Stimulated activated naive CD8-positive, alpha-beta T cell treated with anti-CD3 and anti-CD28 coated beads, Interleukin-15, amount 100 ng/mL, for 72 hours (primary cell): Measurements from ENCODE around the gene NEUROD4.
"Not testable (repeated sequence)": the region's sequence is repeated elsewhere in the genome, so short reads cannot be mapped to it uniquely, and the experiment has no call there.

Experiments used
- ATAC-seq: fragments of 150-1000 bp; cut with Tn5 transposase; 2 replicates; pipeline ENCODE4 v1.10.0; 2021; ENCODE audit warnings: mild to moderate bottlenecking, moderate library complexity
- DNase-seq, 2 donors: peaks; one replicate each; pipeline ENCODE4 v3.0.0; 2021 to 2022
- H3K27ac Mint-ChIP-seq, 2 donors: one replicate each; pipeline ENCODE4 v1.8.0; 2022; ENCODE audit warnings: mild to moderate bottlenecking in 2 of 2, mixed read lengths in 2 of 2, moderate library complexity in 2 of 2
- H3K27me3 Mint-ChIP-seq: one replicate; pipeline ENCODE4 v1.8.0; 2022; ENCODE audit warnings: mixed read lengths
- H3K4me1 Mint-ChIP-seq: one replicate; pipeline ENCODE4 v1.8.0; 2022; ENCODE audit warnings: mild to moderate bottlenecking, mixed read lengths
- H3K4me3 Mint-ChIP-seq, 2 donors: one replicate each; pipeline ENCODE4 v1.8.0; 2022; ENCODE audit warnings: mild to moderate bottlenecking in 2 of 2, mixed read lengths in 2 of 2, moderate library complexity in 1 of 2
- H3K9me3 Mint-ChIP-seq, 2 donors: one replicate each; pipeline ENCODE4 v1.8.0; 2022; ENCODE audit warnings: mixed read lengths in 2 of 2

NEUROD4 gene, protein sequence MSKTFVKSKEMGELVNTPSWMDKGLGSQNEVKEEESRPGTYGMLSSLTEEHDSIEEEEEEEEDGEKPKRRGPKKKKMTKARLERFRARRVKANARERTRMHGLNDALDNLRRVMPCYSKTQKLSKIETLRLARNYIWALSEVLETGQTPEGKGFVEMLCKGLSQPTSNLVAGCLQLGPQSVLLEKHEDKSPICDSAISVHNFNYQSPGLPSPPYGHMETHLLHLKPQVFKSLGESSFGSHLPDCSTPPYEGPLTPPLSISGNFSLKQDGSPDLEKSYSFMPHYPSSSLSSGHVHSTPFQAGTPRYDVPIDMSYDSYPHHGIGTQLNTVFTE

DNA sequence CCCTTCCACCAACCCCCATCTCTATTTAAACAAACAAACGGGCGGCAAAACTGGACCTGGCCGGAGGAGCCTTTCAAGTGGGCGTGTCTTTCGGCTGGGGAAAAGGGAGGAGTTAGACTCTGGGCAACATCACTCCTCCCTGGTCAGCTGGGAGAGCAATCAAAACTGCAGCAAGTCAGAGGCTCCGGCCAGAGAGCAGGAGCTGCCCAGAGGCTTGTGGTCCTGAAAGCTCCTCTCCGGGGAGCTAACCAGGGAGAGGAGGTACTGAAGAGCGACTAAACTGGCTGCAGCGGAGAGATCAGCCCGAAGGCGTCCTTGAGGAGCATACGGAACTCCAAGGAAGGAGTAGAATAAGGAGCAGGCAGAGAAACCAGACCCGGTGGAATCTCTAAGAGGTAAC is at the start of gene NEUROD4:
Gene NEUROD4 (plus strand): TSS at position 191 of the 400 bp plus-strand sequence. CDS start 6,466 bp downstream, outside the sequence.
- DNase-seq = peak; percentile 7 to 13
- Mint-ChIP-seq H3K4me3 (peak within 1 kb of the TSS in 1 of 2 donors; percentile 9), H3K9me3 (no peaks in the 10 kb centered on the region), H3K27ac (peak within 1 kb of the TSS in 1 of 2 donors; percentile 21), H3K4me1 (peaks cover 11% of the 10 kb centered on the region), H3K27me3 (peaks cover 31% of the 10 kb centered on the region)
- peak; percentile 57 for ATAC-seq

DNA sequence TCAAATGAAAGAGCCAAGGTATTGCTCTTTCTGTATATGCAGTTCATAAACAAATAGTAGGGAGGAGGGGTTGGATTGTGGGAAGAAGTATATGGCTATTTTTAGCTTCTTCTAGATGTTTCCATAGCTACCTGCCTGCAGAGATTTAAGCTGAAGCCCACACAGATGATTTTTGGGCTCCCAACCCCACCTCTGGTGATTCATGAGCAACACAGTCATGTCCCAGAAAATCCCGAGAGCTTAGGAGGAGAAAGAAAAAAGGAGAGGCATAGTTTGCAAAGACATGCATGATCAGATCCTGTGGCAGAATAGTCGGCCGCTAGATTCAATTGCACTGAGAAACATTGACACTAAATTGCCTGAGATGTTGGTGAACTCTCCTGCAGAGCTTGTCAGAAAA is 49.0 kb upstream of the NEUROD4 start:
- ATAC-seq (no peak), DNase-seq (no peak)
- peak overlapping the region in 1 of 2 donors; percentile 18 for H3K27ac Mint-ChIP-seq
- no peak overlapping the region for H3K4me3 Mint-ChIP-seq
- H3K9me3 Mint-ChIP-seq = no peaks in the 10 kb centered on the region
- no peaks in the 10 kb centered on the region for H3K27me3 Mint-ChIP-seq
- H3K4me1 Mint-ChIP-seq = peaks cover 89% of the 10 kb centered on the region

DNA sequence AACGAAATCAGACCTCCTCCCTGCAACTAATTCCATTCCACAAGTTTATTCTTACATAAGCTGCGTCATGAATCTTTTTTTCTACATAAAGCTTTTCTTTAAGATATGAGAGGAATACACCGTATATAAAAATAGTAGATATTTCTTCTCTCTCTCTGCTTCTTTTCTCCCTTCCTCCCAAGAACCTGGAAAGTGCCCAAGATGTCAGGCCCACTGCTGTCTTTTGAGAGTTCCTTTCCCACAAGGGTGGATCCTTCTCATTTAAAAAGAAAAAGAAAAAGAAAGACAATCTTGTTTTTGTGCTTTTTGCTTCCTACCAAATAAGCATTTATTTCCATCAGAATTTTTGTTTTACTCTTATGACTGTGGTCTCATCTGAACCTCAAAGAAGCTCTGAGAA is 46.2 kb upstream of the NEUROD4 start:
- Mint-ChIP-seq H3K4me3 (no peak overlapping the region), H3K9me3 (no peaks in the 10 kb centered on the region), H3K27me3 (no peaks in the 10 kb centered on the region), H3K4me1 (peaks cover 92% of the 10 kb centered on the region), H3K27ac (peak overlapping the region; percentile 13 to 42)
- DNase-seq (no peak), ATAC-seq (no peak)

DNA sequence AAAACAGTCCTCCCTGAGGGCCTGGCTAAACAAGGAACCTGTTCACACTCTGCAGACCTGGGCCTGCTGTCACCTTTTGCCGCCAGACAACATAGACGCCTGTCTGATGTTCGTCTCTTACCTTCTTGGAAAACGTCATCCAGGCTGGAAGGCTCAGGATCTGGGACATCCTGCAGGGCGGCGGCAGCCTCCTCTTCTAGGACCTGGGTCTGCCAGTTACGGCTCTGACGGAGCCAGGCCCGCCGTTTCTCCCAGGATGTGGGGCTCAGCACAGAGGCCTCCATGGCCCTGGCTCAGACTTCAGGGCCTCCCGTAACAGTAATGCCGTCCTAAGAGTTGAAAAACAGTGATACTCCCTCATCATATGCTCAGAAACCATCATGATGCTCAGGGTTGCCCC is 45.5 kb upstream of the NEUROD4 start:
- Mint-ChIP-seq H3K9me3 (no peaks in the 10 kb centered on the region), H3K4me3 (peak overlapping the region in 1 of 2 donors; percentile 30), H3K4me1 (peaks cover 95% of the 10 kb centered on the region), H3K27ac (peak overlapping the region; percentile 57 to 79), H3K27me3 (no peaks in the 10 kb centered on the region)
- DNase-seq = no peak
- no peak for ATAC-seq

DNA sequence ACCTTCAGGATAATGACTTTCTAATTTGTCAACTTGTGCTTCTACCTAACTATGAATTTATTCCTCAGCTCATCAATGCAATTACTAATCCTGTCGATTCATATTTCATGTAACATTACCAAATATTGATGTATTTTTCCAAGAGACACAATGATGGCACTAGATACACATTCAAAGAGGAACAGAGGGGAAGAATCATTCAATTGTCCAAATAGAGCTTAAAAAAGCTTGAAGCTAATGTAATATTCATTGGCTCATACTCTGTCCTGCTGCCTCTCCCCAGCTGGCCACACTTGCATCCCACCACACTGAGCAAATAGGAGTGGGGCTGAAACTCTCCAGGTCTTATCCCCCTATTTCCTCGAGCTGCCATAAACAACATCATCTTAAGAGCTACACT is 44.5 kb upstream of the NEUROD4 start:
- H3K27ac Mint-ChIP-seq = peak overlapping the region; percentile 38 to 87
- no peak for ATAC-seq
- H3K9me3 Mint-ChIP-seq = no peaks in the 10 kb centered on the region
- DNase-seq = no peak
- H3K27me3 Mint-ChIP-seq = no peaks in the 10 kb centered on the region
- H3K4me3 Mint-ChIP-seq = peak overlapping the region; percentile 5 to 13
- peaks cover 98% of the 10 kb centered on the region for H3K4me1 Mint-ChIP-seq

DNA sequence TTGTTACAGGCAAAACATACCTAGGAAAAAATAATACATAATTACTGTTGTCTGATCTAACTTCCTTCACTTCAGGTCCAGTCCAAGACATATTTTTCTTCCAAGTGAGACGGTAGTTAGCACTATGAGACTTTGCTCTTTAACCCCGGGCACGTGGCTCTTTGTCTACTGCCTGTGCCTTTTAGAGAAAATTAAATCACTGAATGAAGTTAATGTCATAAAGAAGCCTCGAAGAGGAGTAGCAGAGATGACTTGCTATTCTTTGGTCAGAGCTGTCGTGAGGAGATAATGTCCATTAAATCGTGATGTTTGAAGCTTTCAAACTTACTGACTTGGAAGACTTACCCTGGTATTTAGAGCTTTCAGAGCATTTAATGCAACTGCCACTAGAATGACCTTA is 43.9 kb upstream of the NEUROD4 start:
- Mint-ChIP-seq H3K27ac (peak overlapping the region; percentile 72 to 92), H3K4me1 (peaks cover 96% of the 10 kb centered on the region), H3K9me3 (no peaks in the 10 kb centered on the region), H3K4me3 (peak overlapping the region; percentile 63 to 74), H3K27me3 (no peaks in the 10 kb centered on the region)
- no peak for DNase-seq
- no peak for ATAC-seq

DNA sequence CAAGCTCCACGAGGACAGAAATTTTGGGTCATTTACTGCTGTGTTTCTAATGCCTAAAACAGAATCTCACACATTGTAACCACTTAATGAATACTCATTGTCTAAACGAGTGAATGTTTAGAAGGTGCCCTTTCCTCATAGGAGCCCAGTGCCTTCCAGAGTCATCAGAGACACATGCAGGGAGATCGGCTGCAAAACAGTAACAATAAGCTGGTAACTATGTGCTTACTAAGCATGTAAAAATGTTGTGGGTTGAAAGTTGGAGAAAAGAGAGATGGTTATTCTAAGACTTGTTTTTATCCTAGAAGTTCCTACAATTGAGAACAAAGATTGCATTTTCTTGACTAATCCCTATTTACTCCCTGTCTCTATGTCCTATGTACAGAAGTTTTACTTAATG is 42.6 kb upstream of the NEUROD4 start:
- peak overlapping the region; percentile 89 to 93 for H3K4me3 Mint-ChIP-seq
- ATAC-seq = no peak
- H3K9me3 Mint-ChIP-seq = no peaks in the 10 kb centered on the region
- peak overlapping the region; percentile 88 for H3K27ac Mint-ChIP-seq
- H3K4me1 Mint-ChIP-seq = peaks cover 90% of the 10 kb centered on the region
- no peak for DNase-seq
- no peaks in the 10 kb centered on the region for H3K27me3 Mint-ChIP-seq

DNA sequence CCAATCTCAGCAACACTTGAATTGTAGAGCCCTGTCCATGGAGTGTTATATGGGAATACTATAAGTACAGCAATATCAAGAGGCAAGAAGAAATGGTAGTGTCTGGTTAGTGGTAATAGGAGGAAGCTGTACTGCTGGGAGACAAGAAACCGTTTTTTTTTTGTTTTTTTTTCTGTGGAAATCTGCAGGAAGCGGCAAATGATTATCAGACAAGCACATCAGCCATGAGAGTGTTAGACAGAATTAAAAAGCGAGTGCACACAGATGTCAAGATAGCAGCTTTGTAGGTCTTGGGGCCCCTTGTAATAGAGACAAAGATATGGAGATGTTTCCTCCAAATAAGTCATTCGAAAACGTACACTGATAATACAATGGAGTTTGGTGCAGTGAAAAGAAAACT is 41.9 kb upstream of the NEUROD4 start:
- Mint-ChIP-seq H3K27me3 (no peaks in the 10 kb centered on the region), H3K27ac (peak overlapping the region; percentile 6 to 85), H3K9me3 (no peaks in the 10 kb centered on the region), H3K4me3 (peak overlapping the region; percentile 89 to 93), H3K4me1 (peaks cover 85% of the 10 kb centered on the region)
- DNase-seq = no peak
- no peak for ATAC-seq

DNA sequence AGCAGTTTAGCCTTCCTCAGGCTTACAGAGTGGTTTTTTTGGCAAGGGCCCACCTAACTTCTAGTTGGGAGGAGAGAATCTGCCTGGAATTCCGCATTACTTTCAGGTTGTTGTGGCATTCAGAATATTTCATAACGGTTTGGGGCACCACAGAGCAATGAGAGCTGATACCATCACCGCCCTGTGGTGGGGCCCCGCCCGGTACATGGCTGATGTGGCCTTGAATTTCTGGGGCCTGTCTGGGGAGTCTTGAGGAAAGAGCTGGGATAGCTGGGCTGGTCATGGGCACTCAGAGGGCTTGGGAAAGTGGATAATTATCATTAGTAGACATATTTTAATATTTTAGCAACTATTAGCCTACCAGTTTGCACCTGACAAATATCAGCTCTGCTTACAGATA is 39.4 kb upstream of the NEUROD4 start:
- no peaks in the 10 kb centered on the region for H3K27me3 Mint-ChIP-seq
- peaks cover 60% of the 10 kb centered on the region for H3K4me1 Mint-ChIP-seq
- peak overlapping the region; percentile 95 to 96 for H3K27ac Mint-ChIP-seq
- peak in 1 of 2 donors; percentile 36 for DNase-seq
- H3K4me3 Mint-ChIP-seq = peak overlapping the region; percentile 89 to 93
- ATAC-seq = no peak
- no peaks in the 10 kb centered on the region for H3K9me3 Mint-ChIP-seq

DNA sequence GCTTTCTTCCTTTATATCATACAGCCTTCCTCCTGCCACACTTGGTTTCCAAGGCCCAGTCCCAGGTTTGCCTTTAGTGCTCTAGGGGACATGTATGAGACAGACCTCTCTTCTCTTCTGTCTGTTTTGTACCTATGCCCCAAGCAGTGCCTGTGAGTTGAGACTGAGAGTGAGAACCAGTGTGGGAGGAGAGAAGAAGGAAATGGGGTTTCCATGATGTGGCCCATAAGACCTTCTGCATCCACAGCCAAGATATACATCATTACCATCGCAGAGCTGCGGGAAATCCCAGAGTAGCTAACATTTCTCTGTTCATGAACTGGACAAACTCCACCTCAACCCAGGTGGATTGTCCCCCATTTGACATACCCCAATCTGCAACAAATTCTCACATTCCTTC is 38.0 kb upstream of the NEUROD4 start:
- DNase-seq (peak in 1 of 2 donors; percentile 64), ATAC-seq (peak; percentile 75)
- Mint-ChIP-seq H3K27ac (peak overlapping the region; percentile 48 to 90), H3K9me3 (no peaks in the 10 kb centered on the region), H3K4me3 (peak overlapping the region; percentile 92 to 93), H3K4me1 (peaks cover 56% of the 10 kb centered on the region), H3K27me3 (no peaks in the 10 kb centered on the region)

DNA sequence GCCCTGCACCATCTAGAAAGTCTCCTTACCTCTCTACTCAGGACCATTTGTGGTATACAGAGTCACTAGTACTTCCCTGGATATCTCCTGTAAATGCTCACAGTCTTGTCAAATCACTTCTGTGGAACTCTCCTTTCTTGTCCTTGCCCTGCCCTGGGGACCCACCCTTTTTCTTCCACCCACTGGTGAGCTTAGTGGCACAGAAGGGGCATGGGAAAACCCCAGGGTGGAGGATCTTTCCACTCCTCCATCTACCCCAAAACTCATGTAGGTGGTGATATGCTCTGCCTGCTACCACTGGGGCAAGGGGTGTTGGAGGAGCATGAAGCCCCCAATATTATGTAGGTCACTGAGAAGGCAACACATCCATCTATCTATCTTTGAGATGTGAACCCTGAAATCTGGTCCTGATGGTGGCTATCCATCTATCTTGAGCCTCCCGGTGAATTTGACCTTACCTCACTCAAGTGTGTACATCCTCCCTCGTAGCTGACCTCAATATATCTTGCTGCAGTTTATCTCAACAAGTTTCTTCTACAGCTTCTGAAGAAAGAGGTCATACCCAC is 36.2 kb upstream of the NEUROD4 start:
- H3K4me1 Mint-ChIP-seq = peaks cover 56% of the 10 kb centered on the region
- H3K27me3 Mint-ChIP-seq = no peaks in the 10 kb centered on the region
- no peaks in the 10 kb centered on the region for H3K9me3 Mint-ChIP-seq
- H3K4me3 Mint-ChIP-seq = peak overlapping the region; percentile 92 to 93
- H3K27ac Mint-ChIP-seq = peak overlapping the region; percentile 91 to 97
- DNase-seq = peak in 1 of 2 donors; percentile 22
- ATAC-seq = no peak

DNA sequence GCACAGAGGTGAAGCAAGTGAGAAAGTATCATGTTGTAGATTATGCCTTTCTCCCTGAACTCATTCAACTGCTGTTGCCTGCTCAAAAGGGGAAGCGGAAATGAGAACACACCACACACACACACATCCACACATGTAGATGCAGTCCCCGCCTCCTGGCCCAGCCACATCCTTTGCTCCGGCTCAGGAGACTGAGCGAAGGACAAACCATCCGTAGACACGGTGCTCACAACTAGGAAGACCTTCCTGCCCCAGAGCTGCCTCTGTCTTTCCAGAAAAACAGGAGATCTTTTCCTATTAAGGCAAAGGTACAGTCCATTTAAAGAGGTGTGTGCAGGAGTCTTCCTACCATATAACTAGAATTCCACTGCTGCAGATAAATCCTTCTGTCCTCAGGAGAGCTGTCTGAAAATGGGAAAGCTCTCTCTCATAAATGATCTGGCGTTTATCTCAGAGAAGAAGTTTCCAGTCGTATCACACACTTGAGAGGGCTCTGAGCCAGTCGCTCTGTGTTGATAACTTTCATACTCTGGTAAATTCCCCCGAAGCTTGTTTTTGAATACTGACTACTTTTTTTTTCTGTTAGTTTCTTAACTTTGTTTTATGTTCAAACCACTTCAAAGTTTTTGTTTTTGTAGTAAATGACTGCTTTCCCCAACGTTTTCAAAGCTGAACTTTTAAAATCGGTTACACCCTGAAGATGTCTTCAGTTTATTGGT is 35.0 kb upstream of the NEUROD4 start, which contains the start of gene TESPA1:
Gene TESPA1 (minus strand): TSS at position 105 of the 719 bp plus-strand sequence. CDS start 10,200 bp downstream, outside the sequence.
- no peaks in the 10 kb centered on the region for H3K27me3 Mint-ChIP-seq
- peaks cover 56% of the 10 kb centered on the region for H3K4me1 Mint-ChIP-seq
- peak within 1 kb of the TSS; percentile 91 to 97 for H3K27ac Mint-ChIP-seq
- DNase-seq (peak; percentile 79 to 88), ATAC-seq (peak; percentile 93)
- H3K4me3 Mint-ChIP-seq = peak within 1 kb of the TSS; percentile 92 to 93
- no peaks in the 10 kb centered on the region for H3K9me3 Mint-ChIP-seq

DNA sequence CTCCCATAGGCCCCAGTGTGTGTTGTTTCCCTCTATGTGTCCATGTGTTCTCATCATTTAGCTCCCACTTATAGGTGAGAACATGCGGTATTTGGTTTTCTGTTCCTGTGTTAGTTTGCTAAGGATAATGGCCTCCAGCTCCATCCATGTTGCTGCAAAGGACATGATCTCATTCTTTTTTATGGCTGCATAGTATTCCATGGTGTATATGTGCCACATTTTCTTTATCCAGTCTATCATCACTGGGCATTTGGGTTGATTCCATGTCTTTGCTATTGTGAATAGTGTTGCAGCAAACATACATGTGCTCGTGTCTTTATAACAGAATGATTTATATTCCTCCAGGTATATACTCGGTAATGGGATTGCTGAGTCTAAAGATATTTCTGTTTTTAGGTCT is 33.0 kb upstream of the NEUROD4 start:
- H3K9me3 Mint-ChIP-seq, H3K27me3 Mint-ChIP-seq, ATAC-seq, DNase-seq, H3K4me3 Mint-ChIP-seq: not testable (repeated sequence)
- Mint-ChIP-seq H3K27ac (peak overlapping the region in 1 of 2 donors; percentile 79), H3K4me1 (peaks cover 67% of the 10 kb centered on the region)

DNA sequence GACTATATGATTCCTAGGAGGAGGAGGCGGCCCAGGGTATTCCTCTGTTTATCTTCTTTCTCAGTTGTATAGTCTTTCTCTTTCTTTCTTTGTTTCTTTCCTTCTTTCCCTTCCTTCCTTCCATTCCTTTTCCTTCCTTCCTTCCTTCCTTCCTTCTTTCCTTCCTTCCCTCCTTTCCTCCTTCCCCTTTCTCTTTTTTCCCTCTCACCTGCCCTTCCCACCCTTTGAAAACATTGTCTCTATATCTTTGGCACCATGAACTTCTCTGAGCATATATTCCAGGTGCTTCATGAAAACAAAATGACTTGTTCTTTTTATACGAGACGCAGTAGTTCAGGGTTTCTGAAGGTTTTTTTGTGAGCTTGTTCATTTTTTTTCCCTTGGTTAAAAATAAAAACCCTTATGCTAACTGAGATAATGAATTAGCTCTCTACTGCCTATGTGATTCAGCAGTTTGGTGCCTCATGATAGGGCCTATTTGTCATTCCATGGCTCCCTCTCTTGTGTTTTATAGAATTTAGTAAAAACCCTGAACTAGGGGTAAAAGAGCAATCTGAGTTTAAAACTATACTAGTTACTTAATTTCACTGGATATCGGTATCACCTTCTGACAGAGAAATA is 32.1 kb upstream of the NEUROD4 start:
- no peak overlapping the region for H3K27ac Mint-ChIP-seq
- H3K4me1 Mint-ChIP-seq = peaks cover 68% of the 10 kb centered on the region
- H3K9me3 Mint-ChIP-seq = no peaks in the 10 kb centered on the region
- H3K27me3 Mint-ChIP-seq = no peaks in the 10 kb centered on the region
- peak overlapping the region; percentile 3 to 22 for H3K4me3 Mint-ChIP-seq
- DNase-seq = no peak
- ATAC-seq = no peak

DNA sequence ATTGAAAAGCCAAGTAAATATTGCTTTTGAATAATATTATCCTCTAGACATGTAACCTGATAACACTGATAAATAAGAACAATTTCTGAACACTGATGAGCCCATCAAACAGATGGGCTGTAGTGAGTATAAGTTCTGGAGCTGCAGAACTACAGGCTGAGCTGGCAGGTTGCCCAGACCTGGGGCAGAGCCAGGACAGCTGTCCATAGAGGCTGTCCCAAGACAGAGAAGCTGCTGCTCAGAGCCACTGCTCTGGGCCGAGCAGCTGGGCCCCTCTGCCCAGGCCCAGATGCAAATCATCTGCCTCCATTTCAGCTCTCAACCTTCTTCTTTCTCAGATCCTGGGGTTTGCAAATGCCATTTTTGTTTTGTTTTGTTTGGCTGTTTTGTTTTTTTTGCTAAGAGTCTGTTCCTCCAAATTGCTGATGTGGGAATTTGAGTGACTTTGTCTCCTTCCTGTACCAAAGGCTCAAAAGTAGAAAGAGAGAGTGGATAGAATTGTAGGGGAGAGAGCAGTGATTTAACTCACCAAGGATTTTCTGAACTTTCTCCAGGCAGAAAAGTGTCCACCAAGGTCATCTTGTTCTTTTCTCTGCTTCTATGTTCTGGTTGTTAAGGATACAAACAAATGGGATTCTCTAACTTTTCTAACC is 31.2 kb upstream of the NEUROD4 start:
- H3K9me3 Mint-ChIP-seq = no peaks in the 10 kb centered on the region
- DNase-seq (no peak), ATAC-seq (no peak)
- H3K27me3 Mint-ChIP-seq = no peaks in the 10 kb centered on the region
- H3K4me1 Mint-ChIP-seq = peaks cover 73% of the 10 kb centered on the region
- H3K4me3 Mint-ChIP-seq = peak overlapping the region; percentile 24 to 40
- H3K27ac Mint-ChIP-seq = peak overlapping the region in 1 of 2 donors; percentile 11
